NCI-H748 (cell line): ENCODE results near the gene CNGA3.

ENCODE experiments used
- DNase-seq: peaks from one replicate; lab custom pipeline; 2025; ENCODE audit not compliant: unreplicated experiment; lab: John Stamatoyannopoulos, UW

The CNGA3 gene

GRCh38 chr2:98376301-98376910 lies 30.1 kb downstream of the CNGA3 start:
- no peak for DNase-seq

- no peak for DNase-seq
Observed at GRCh38 chr2:98376996-98377395, 30.7 kb downstream of the CNGA3 start.

GRCh38 chr2:98377544-98377943 lies 31.3 kb downstream of the CNGA3 start:
- peak; percentile 59 for DNase-seq

GRCh38 chr2:98378196-98378595 lies 31.9 kb downstream of the CNGA3 start:
- DNase-seq: peak; percentile 17

- DNase-seq: no peak
Observed at GRCh38 chr2:98378901-98379300, 32.6 kb downstream of the CNGA3 start.

GRCh38 chr2:98379311-98380202 lies 33.3 kb downstream of the CNGA3 start:
- no peak for DNase-seq

GRCh38 chr2:98380203-98380535 lies 33.9 kb downstream of the CNGA3 start:
- DNase-seq: no peak

GRCh38 chr2:98381494-98381893 lies 35.2 kb downstream of the CNGA3 start:
- no peak for DNase-seq

- no peak for DNase-seq
Observed at GRCh38 chr2:98382086-98382485, 35.8 kb downstream of the CNGA3 start.

GRCh38 chr2:98382739-98383138 lies 36.5 kb downstream of the CNGA3 start:
- no peak for DNase-seq

GRCh38 chr2:98383166-98383565 lies 36.9 kb downstream of the CNGA3 start:
- peak; percentile 12 for DNase-seq

GRCh38 chr2:98385050-98385699 lies 38.9 kb downstream of the CNGA3 start:
- peak; percentile 64 for DNase-seq

GRCh38 chr2:98387478-98387877 lies 41.2 kb downstream of the CNGA3 start:
- DNase-seq: no peak

- no peak for DNase-seq
Observed at GRCh38 chr2:98388081-98388480, 41.8 kb downstream of the CNGA3 start.

- no peak for DNase-seq
Observed at GRCh38 chr2:98388601-98389250, 42.5 kb downstream of the CNGA3 start.

GRCh38 chr2:98389251-98389605 lies 43.0 kb downstream of the CNGA3 start:
- no peak for DNase-seq

- DNase-seq: no peak
Observed at GRCh38 chr2:98390571-98391476, 44.6 kb downstream of the CNGA3 start.

GRCh38 chr2:98391581-98392270 lies 45.5 kb downstream of the CNGA3 start:
- no peak for DNase-seq

GRCh38 chr2:98393354-98393753 lies 47.1 kb downstream of the CNGA3 start:
- no peak for DNase-seq

GRCh38 chr2:98394595-98395153 lies 48.4 kb downstream of the CNGA3 start:
- DNase-seq: no peak
